Thyroid gland (tissue), 4 donors: ENCODE results near the gene FAM89B.

Source experiments
- CTCF ChIP-seq, 6 experiments: fragments of 200-600 bp in 3 of 6; fragments of 450-650 bp in 3 of 6; sonication (generic) in 3 of 6; IDR thresholded peaks; one replicate each; pipeline ENCODE4 v1.5.1; 2016 to 2019; ENCODE audit warnings: antibody characterized with exemption in 6 of 6, mild to moderate bottlenecking in 2 of 6, inconsistent platforms in 1 of 6, moderate library complexity in 1 of 6
- POLR2A ChIP-seq, 2 donors: fragments of 450-650 bp; IDR thresholded peaks; one replicate each; pipeline ENCODE4 v1.6.1; 2017; ENCODE audit warnings: antibody characterized with exemption in 2 of 2, mild to moderate bottlenecking in 2 of 2, moderate library complexity in 1 of 2

DNA sequence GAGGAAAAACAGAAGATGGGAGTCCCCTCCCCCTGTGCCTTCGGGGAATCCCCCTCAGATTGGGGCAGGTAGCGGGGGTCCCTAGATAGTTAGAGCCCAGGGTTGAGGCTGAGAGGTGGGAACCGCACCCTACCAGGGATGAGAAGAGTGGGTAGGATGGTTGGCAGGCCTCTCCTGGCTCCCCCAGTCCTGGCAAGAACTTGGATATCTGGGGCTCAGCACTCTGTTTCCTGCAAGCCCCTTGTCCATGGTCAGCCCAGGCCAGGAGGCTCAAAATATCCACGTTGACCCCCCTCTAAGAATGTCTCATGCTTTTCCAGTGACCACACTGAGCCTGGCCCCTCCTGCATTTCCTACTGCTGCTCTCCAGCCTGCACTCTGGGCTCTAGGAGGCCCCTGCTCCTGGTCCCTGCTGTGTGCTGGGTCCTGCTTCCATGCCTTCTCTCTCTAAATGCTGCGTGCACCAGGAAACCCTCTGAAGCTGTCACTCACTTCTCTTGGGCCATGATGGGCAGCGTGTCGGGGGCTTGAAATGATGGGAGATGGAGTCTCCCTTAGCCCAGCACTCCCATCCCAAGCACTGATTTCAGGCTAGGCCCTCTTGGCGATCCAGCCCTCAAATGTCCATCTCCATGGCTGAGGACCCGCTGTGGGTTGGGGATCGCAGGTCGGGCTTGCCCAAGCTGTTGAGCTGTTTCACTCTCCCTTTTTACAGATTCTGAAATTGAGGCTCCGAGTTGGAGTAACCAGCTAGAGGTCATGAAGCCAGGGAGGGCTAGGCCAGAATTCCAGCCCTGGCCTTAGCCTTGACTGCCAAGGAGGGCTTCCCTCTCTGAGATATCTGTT, 39.6 kb downstream of the FAM89B start:
- TF ChIP-seq POLR2A (IDR thresholded peaks at IDR 0.05): no peak
- no peak for TF ChIP-seq CTCF (IDR thresholded peaks at IDR 0.05)
